HUES64 (cell line): ENCODE results near the gene LGALS3BP.

Experiments used
- H3K27ac ChIP-seq: 2 replicates; pipeline ENCODE4 v1.7.0; 2013; ENCODE audit warnings: low read depth, low read length, inconsistent platforms
- H3K27me3 ChIP-seq: 2 replicates; pipeline ENCODE4 v1.6.1; 2013; ENCODE audit warnings: mild to moderate bottlenecking, low read length; ENCODE audit not compliant: insufficient read depth
- H3K36me3 ChIP-seq: 2 replicates; pipeline ENCODE4 v1.6.1; 2013; ENCODE audit warnings: mild to moderate bottlenecking, low read length; ENCODE audit not compliant: insufficient read depth
- H3K4me1 ChIP-seq: 2 replicates; pipeline ENCODE4 v1.6.1; 2013; ENCODE audit warnings: mild to moderate bottlenecking, low read length, moderate library complexity; ENCODE audit not compliant: insufficient read depth
- H3K4me3 ChIP-seq: 2 replicates; pipeline ENCODE4 v1.5.1; 2013; ENCODE audit warnings: mild to moderate bottlenecking, low read length, moderate library complexity
- H3K9ac ChIP-seq: 2 replicates; pipeline ENCODE4 v1.6.1; 2013; ENCODE audit warnings: mild to moderate bottlenecking, low read depth, low read length
- H3K9me3 ChIP-seq: 2 replicates; pipeline ENCODE4 v1.6.1; 2013; ENCODE audit warnings: low read depth, low read length; ENCODE audit not compliant: insufficient read depth
- WGBS: fragments of 150-250, 120-280 bp; methylation state at CpG from one replicate; pipeline ENCODE4 v1.1.7; 2013; ENCODE audit warnings: missing lambda C conversion rate; 5-methylcytosine and 5-hydroxymethylcytosine counted together

LGALS3BP gene

DNA sequence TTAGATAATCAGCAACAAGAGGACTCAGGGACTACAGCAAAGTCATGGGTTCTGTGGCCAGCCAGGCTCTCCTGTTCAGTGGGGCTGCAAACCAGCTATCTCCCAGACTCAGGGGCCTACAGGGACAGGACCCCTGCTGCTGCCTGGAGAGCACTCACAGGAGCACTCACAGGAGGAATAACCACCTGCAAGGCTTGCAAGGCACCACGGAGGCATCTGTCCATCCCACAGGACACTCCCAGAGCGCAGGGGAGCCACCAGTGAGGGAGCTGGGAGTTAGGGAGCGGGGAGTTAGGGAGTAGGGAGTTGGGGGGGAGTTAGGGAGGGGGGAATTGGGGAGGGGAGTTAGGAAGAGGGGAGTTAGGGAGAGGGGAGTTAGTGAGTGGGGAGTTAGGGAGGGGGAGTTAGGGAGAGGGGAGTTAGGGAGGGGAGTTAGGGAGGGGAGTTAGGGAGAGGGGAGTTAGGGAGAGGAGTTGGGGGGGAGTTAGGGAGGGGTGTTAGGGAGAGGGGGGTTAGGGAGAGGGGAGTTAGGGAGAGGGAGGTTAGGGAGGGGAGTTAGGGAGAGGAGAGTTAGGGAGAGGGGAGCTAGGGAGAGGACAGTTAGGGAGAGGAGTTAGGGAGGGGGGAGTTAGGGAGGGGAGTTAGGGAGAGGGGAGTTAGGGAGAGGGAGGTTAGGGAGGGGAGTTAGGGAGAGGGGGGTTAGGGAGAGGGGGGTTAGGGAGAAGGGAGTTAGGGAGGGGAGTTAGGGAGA, 24.1 kb upstream of the LGALS3BP start:
- Histone ChIP-seq H3K9ac (no peak overlapping the region), H3K36me3 (peaks cover 3% of the 10 kb centered on the region; the same call in 1 of the 2 replicates), H3K27me3 (peaks cover 75% of the 10 kb centered on the region), H3K9me3 (no peaks in the 10 kb centered on the region), H3K4me1 (no peaks in the 10 kb centered on the region), H3K27ac (no peak overlapping the region), H3K4me3 (no peak overlapping the region)
- WGBS = 52% methylated on average over 3 of the region's 3 CpGs

- Histone ChIP-seq H3K27me3 (peaks cover 67% of the 10 kb centered on the region), H3K4me1 (no peaks in the 10 kb centered on the region), H3K36me3 (peaks cover 3% of the 10 kb centered on the region; the same call in 1 of the 2 replicates), H3K27ac (no peak overlapping the region), H3K9me3 (no peaks in the 10 kb centered on the region), H3K9ac (no peak overlapping the region), H3K4me3 (no peak overlapping the region)
- WGBS = 85% methylated on average over 20 of the region's 20 CpGs
These were observed 23.3 kb upstream of the LGALS3BP start for GRCh38 chr17:79002796-79003593.

- H3K4me1 ChIP-seq = no peaks in the 10 kb centered on the region
- H3K27ac ChIP-seq = no peak overlapping the region
- 93% methylated on average over 14 of the region's 14 CpGs for WGBS
- no peaks in the 10 kb centered on the region for H3K9me3 ChIP-seq
- peaks cover 60% of the 10 kb centered on the region for H3K27me3 ChIP-seq
- peaks cover 4% of the 10 kb centered on the region for H3K36me3 ChIP-seq
- no peak overlapping the region for H3K9ac ChIP-seq
- H3K4me3 ChIP-seq = no peak overlapping the region
These were observed 22.6 kb upstream of the LGALS3BP start for GRCh38 chr17:79002291-79002690.

- Histone ChIP-seq H3K27me3 (peaks cover 51% of the 10 kb centered on the region), H3K36me3 (peaks cover 11% of the 10 kb centered on the region), H3K9ac (no peak overlapping the region), H3K9me3 (no peaks in the 10 kb centered on the region), H3K4me1 (no peaks in the 10 kb centered on the region), H3K27ac (no peak overlapping the region), H3K4me3 (no peak overlapping the region)
- 87% methylated on average over 19 of the region's 19 CpGs for WGBS
These were observed 21.7 kb upstream of the LGALS3BP start for GRCh38 chr17:79001190-79002020.

DNA sequence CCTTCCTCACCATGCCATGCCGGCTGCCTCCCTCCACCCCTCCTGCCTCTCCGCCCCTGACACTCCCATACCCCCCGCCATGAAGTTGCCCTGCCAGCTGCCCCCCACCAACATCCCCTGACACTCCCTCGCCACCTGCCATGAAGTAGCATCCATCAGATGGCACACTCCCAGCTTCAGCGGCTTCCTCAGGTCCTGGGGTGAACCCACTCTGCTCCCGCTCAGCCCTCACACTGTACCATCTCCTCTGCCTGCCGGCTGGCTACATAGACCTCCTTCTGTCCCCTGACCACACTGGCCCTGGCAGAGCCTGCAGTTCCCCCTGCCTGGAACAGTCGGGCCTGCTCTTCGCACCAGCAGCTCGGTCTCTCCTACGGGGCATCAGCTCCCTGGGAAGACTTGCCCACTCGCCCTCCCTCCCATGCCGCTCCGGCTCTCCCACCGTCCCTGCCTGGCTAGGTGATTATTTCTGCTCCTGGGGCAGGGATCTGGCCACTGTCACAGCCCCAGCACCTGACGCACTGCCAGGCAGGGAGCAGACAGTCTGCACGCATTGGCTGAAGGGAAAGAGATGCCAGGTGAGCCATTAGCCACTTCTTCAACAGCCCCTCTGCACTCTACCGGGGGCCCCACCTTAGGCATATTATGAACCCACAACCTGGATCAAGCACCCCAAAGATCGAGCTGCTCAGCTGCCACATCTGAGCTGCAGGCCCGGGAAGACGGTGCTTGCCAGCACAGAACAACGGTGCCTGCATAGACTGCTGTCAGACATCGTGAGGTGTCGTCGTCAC, 20.9 kb upstream of the LGALS3BP start:
- Histone ChIP-seq H3K9ac (no peak overlapping the region), H3K4me1 (no peaks in the 10 kb centered on the region), H3K4me3 (no peak overlapping the region), H3K27ac (no peak overlapping the region), H3K36me3 (peaks cover 13% of the 10 kb centered on the region), H3K27me3 (peaks cover 43% of the 10 kb centered on the region), H3K9me3 (no peaks in the 10 kb centered on the region)
- WGBS = 94% methylated on average over 25 of the region's 25 CpGs

DNA sequence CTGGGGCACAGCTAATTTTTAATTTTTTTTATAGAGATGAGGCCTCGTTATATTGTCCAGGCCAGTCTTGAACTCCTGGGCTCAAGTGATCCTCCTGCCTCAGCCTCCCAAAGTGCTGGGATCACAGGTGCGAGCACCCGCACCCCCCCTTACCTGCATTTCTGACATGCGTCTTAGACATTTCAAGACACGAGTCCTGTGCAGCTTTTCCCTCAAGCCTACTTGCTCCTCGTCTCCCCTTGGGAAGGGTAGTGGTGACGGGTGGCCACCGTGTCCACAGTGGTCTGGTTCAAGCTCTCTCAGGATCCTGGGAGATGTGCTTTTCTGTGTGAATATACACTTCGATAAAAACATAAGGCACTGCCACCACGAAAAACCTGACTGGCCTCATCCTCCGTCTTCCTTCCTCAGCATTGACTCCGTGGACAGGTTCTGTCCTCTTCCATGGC, 20.2 kb upstream of the LGALS3BP start:
- H3K36me3 ChIP-seq = peaks cover 13% of the 10 kb centered on the region
- no peaks in the 10 kb centered on the region for H3K9me3 ChIP-seq
- H3K27ac ChIP-seq = no peak overlapping the region
- H3K9ac ChIP-seq = no peak overlapping the region
- H3K4me1 ChIP-seq = no peaks in the 10 kb centered on the region
- 94% methylated on average over 12 of the region's 12 CpGs for WGBS
- no peak overlapping the region for H3K4me3 ChIP-seq
- H3K27me3 ChIP-seq = peaks cover 38% of the 10 kb centered on the region

- H3K9ac ChIP-seq = no peak overlapping the region
- no peaks in the 10 kb centered on the region for H3K9me3 ChIP-seq
- no peak overlapping the region for H3K27ac ChIP-seq
- 93% methylated on average over 16 of the region's 17 CpGs for WGBS
- H3K4me1 ChIP-seq = no peaks in the 10 kb centered on the region
- H3K36me3 ChIP-seq = peaks cover 19% of the 10 kb centered on the region
- no peak overlapping the region for H3K4me3 ChIP-seq
- peaks cover 38% of the 10 kb centered on the region for H3K27me3 ChIP-seq
These were observed 19.5 kb upstream of the LGALS3BP start for GRCh38 chr17:78999056-78999768.

- Histone ChIP-seq H3K9me3 (no peaks in the 10 kb centered on the region), H3K27me3 (peaks cover 35% of the 10 kb centered on the region), H3K9ac (no peak overlapping the region), H3K4me3 (no peak overlapping the region), H3K36me3 (peaks cover 19% of the 10 kb centered on the region), H3K4me1 (no peaks in the 10 kb centered on the region), H3K27ac (no peak overlapping the region)
- WGBS = 94% methylated on average over 28 of the region's 28 CpGs
These were observed 18.8 kb upstream of the LGALS3BP start for GRCh38 chr17:78998311-78999055.

GRCh38 chr17:78997881-78998280, 18.2 kb upstream of the LGALS3BP start:
- Histone ChIP-seq H3K4me1 (no peaks in the 10 kb centered on the region), H3K27me3 (peaks cover 29% of the 10 kb centered on the region), H3K36me3 (peaks cover 20% of the 10 kb centered on the region), H3K27ac (no peak overlapping the region), H3K4me3 (no peak overlapping the region), H3K9me3 (no peaks in the 10 kb centered on the region), H3K9ac (no peak overlapping the region)
- WGBS = 87% methylated on average over 5 of the region's 6 CpGs
